PFSK-1 (cell line): ENCODE results near the gene TNPO3.

Source experiments
- FOXP2 ChIP-seq: optimal IDR thresholded peaks from 2 replicates; pipeline ENCODE3; 2011; ENCODE audit warnings: borderline replicate concordance, control low read depth, inconsistent platforms; ENCODE audit not compliant: insufficient read depth; ENCODE audit errors: extremely low read length, extremely low read depth
- POLR2AphosphoS5 ChIP-seq: IDR thresholded peaks from 2 replicates; pipeline ENCODE4 v1.6.1; 2012; ENCODE audit warnings: low read depth, mild to moderate bottlenecking, control low read depth, low read length, moderate library complexity
- REST ChIP-seq, 2 experiments: IDR thresholded peaks; 2 replicates each; pipeline versions ENCODE4 v1.6.1 to v1.8.0; 2011 to 2012; ENCODE audit warnings: low read depth in 2 of 2, low read length in 2 of 2, control low read depth in 1 of 2, inconsistent platforms in 1 of 2, mild to moderate bottlenecking in 1 of 2, moderate library complexity in 1 of 2; ENCODE audit not compliant: insufficient read depth in 1 of 2
- SIN3A ChIP-seq: IDR thresholded peaks from 2 replicates; pipeline ENCODE4 v1.6.1; 2012; ENCODE audit warnings: mild to moderate bottlenecking, low read length, moderate library complexity, borderline replicate concordance; ENCODE audit not compliant: insufficient read depth
- TAF1 ChIP-seq: IDR thresholded peaks from 2 replicates; pipeline ENCODE4 v1.6.1; 2012; ENCODE audit warnings: low read length, control low read depth, borderline replicate concordance; ENCODE audit not compliant: insufficient read depth

Gene TNPO3

DNA sequence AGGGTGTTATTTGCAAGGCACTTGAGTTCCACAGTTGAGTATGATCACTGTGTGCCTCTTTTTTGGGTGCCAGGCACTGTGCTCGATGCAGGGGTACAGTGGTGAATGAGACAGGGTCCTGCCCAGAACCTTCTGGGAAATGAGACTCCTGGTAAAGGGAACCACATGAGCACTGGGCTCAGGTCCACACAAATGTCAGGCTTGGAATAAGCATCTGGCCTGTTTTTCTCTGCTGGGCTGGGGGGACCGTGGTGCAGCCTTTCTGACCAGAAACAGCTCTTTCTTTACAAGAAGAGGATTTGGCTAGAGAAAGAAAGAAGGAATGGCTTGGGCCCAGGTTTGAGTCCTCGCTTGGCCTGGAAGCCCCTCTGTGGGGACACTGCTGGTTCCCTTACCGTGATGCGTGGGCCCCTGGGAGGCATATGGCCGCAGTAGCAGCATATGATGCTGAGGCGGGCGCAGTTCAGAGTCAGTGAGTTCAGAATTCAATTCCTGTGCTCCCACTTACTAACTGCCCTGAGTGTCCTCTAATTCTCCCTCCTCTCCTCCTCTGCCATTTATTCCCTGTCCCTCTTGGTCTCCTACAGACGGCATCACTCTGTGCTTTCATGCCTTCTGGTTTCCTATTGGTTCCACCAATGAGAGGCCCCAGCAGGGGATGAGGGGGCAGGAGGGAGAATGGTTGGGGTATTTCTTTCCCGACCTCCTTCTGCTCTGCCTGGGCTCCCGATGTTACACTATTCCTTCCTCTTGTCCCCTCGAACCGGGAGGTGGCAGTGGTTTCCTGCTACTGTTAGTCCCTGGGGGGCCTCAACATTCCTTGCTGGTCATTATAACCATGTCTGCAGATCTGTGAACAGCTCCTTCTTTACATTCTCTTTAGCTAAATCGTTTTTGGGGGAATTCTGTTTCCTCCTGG is 134.8 kb downstream of the TNPO3 start:
- TF ChIP-seq REST (IDR thresholded peaks at IDR 0.05; ENCODE audit: insufficient read depth in 1 of 2, low read depth in 2 of 2, low read length in 2 of 2) (no peak), POLR2AphosphoS5 (no peak), SIN3A (no peak), FOXP2 (no peak), TAF1 (no peak)

- TF ChIP-seq FOXP2: no peak
- TF ChIP-seq POLR2AphosphoS5: no peak
- TF ChIP-seq REST (IDR thresholded peaks at IDR 0.05; ENCODE audit: insufficient read depth in 1 of 2, low read depth in 2 of 2, low read length in 2 of 2): no peak
- no peak for TF ChIP-seq SIN3A
- no peak for TF ChIP-seq TAF1
Observed at GRCh38 chr7:128919241-128919640, 135.7 kb downstream of the TNPO3 start.

DNA sequence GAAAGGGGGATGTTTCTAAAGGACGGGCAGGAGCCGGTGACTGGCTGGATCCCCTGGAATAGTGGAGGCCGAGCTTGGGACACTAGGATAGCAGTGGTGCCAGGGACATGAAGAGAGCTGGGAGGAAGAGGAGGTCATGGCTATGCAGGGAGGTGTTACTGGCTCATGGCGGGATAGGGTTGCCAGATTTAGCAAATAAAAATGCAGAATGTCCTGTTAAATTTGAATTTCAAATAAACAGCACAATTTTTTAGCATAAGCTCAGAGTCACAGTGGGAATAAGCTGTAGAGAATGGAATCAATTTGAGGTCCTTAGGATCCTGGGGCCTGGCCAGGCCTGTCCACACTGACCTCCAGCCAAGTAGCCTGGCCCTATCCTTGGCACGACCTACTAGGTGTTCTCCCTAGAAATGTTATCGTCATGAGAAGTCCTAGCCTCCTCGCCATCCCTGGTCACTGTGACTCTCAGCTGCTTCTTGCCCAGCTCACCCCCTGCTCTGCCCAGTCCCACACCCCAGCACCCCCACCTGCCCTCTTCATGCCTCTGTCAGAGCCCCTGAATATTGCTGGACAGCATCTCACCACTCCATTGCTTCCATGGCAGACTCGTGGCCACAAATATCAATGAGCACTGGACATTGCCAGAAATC is 136.8 kb downstream of the TNPO3 start:
- no peak for TF ChIP-seq TAF1
- TF ChIP-seq FOXP2: no peak
- no peak for TF ChIP-seq POLR2AphosphoS5
- no peak for TF ChIP-seq REST (IDR thresholded peaks at IDR 0.05; ENCODE audit: insufficient read depth in 1 of 2, low read depth in 2 of 2, low read length in 2 of 2)
- no peak for TF ChIP-seq SIN3A

GRCh38 chr7:128917122-128917521 is 137.8 kb downstream of the TNPO3 start:
- no peak for TF ChIP-seq SIN3A
- TF ChIP-seq TAF1: no peak
- no peak for TF ChIP-seq POLR2AphosphoS5
- no peak for TF ChIP-seq FOXP2
- TF ChIP-seq REST (IDR thresholded peaks at IDR 0.05; ENCODE audit: insufficient read depth in 1 of 2, low read depth in 2 of 2, low read length in 2 of 2): no peak
